Measurements from ENCODE around the gene NOX5. TPM values are rescaled to one million over a fixed set of nuclear protein-coding genes. Genes with fewer than 3 reads are reported as not detected.

Gene NOX5
- total RNA-seq, 4 donors from 2014 or later: 0.19 to 1.5 (median 0.46) TPM

GRCh38 chr15:69086427-69087204 lies 72.1 kb downstream of the NOX5 start:
- intact Hi-C loops (cut with DNase I): no loop called here
- 54 to 64% methylated on average over 14 of the region's 14 CpGs for WGBS, 2 donors
- peak overlapping the region in 2 of 4 donors; percentile 33 to 51 for H3K27ac ChIP-seq

GRCh38 chr15:69087366-69087976 lies 73.0 kb downstream of the NOX5 start:
- Histone ChIP-seq H3K4me1 (peaks cover 11 to 78% (median 22%) of the 10 kb centered on the region in 3 donors), H3K4me3 (no peak overlapping the region), H3K27me3 (no peaks in the 10 kb centered on the region), H3K27ac (peak overlapping the region in 2 of 4 donors; percentile 33 to 51), H3K36me3 (no peaks in the 10 kb centered on the region), H3K9me3 (no peaks in the 10 kb centered on the region)
- no peak for DNase-seq
- 69 to 76% methylated on average over 2 to 5 of the region's 5 CpGs for WGBS, 2 donors
- intact Hi-C loops (cut with DNase I): no loop called here
- TF ChIP-seq CTCF (IDR thresholded peaks at IDR 0.05) (no peak), POLR2A (IDR thresholded peaks at IDR 0.05) (no peak)

More at GRCh38 chr15:69086427-69087204, 72.1 kb downstream of the NOX5 start:
- H3K4me3 ChIP-seq: no peak overlapping the region
- TF ChIP-seq CTCF (IDR thresholded peaks at IDR 0.05): no peak
- TF ChIP-seq POLR2A (IDR thresholded peaks at IDR 0.05): no peak
- no peaks in the 10 kb centered on the region for H3K36me3 ChIP-seq
- no peak for DNase-seq
- no peaks in the 10 kb centered on the region for H3K9me3 ChIP-seq
- peaks cover 11 to 78% (median 19%) of the 10 kb centered on the region in 3 donors for H3K4me1 ChIP-seq
- no peaks in the 10 kb centered on the region for H3K27me3 ChIP-seq

DNA sequence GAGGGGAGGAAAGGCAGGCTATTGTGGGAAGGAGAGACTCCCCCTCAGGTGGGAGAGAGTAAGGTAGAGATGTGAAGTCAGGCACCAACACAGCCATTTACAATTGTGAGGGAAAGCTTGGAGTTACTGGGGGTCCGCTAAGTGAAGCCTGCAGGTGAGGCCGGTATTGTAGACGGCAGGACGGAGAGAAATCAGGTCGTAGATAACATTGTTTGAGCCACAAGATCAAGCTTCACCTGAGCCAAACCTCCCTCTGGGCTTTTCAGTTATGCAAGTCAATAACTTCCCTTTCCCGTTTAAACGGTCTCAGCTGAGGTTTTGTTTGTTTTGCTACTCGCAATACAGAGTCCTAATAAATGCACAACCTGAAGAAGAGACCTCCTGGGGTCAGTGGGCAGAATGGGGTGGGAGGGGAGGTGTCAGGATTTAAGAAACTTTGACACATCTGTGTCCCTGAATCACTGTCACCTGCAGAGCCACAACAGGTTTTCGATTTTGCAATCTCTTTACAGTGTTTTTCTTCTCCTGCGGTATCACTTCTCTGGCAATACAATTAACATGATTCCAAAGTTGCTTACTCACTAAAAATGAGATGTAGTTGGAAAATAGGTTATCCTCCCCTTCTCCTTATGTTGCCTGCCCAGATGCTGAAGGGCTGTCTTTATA lies 73.9 kb downstream of the NOX5 start:
- 28 to 30% methylated on average over 10 of the region's 10 CpGs for WGBS, 2 donors
- Histone ChIP-seq H3K36me3 (no peaks in the 10 kb centered on the region), H3K27me3 (no peaks in the 10 kb centered on the region), H3K9me3 (no peaks in the 10 kb centered on the region), H3K4me1 (peaks cover 20 to 80% (median 22%) of the 10 kb centered on the region in 3 donors), H3K4me3 (no peak overlapping the region), H3K27ac (peak overlapping the region in 2 of 4 donors; percentile 13 to 31)
- DNase-seq: no peak
- TF ChIP-seq CTCF (IDR thresholded peaks at IDR 0.05) (no peak), POLR2A (IDR thresholded peaks at IDR 0.05) (no peak)
- intact Hi-C loops (cut with DNase I): no loop called here

- Histone ChIP-seq H3K9me3 (no peaks in the 10 kb centered on the region), H3K27ac (peak overlapping the region in 2 of 4 donors; percentile 13 to 31), H3K4me1 (peaks cover 20 to 86% (median 22%) of the 10 kb centered on the region in 3 donors), H3K36me3 (no peaks in the 10 kb centered on the region), H3K27me3 (no peaks in the 10 kb centered on the region), H3K4me3 (no peak overlapping the region)
- intact Hi-C loops (cut with DNase I): no loop called here
- TF ChIP-seq POLR2A (IDR thresholded peaks at IDR 0.05) (no peak), CTCF (IDR thresholded peaks at IDR 0.05) (no peak)
- DNase-seq: no peak
- WGBS, 2 donors: 83 to 87% methylated on average over 5 of the region's 5 CpGs
These were observed 74.8 kb downstream of the NOX5 start for GRCh38 chr15:69089258-69089657.

Data from esophagus squamous epithelium (tissue), 5 donors.